ENCODE results near the gene BCL7C. TPM values are rescaled to one million over a fixed set of nuclear protein-coding genes. Genes with fewer than 3 reads are reported as not detected.

The BCL7C gene
- total RNA-seq, 1 experiment from 2014 or later, result 33.9 TPM

DNA sequence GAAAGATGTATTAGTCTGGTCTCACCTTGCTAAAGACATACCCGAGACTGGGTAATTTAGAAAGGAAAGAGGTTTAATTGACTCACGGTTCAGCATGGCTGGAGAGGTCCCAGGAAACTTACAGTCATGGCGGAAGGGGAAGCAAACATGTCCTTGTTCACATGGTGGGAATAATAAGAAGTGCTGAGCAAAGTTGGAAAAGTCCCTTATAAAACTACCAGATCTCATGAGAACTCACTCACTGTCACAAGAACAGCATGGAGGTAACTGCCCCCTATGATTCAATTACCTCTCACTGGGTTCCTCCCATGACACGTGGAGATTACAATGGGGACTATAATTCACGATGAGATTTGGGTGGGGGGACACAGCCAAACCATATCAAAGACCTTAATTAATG, 53.3 kb downstream of the BCL7C start:
- Mint-ChIP-seq H3K36me3 (ENCODE audit: insufficient read depth, unreplicated experiment) (no peaks in the 10 kb centered on the region), H3K9me3 (ENCODE audit: unreplicated experiment) (no peaks in the 10 kb centered on the region), H3K4me1 (ENCODE audit: insufficient read depth, unreplicated experiment) (no peaks in the 10 kb centered on the region), H3K27ac (ENCODE audit: low read depth, unreplicated experiment) (no peak overlapping the region), H3K4me3 (ENCODE audit: unreplicated experiment) (no peak overlapping the region), H3K27me3 (ENCODE audit: insufficient read depth, unreplicated experiment) (no peaks in the 10 kb centered on the region)
- intact Hi-C loops (cut with micrococcal nuclease), result no loop called here
- POLR2A ChIA-PET, result no interaction called here
- CTCF ChIA-PET, result interaction anchor here (0.7 kb wide), 1 partner anchor 28 kb away, joined by 4 read pairs; no protein-coding TSS in a partner anchor
- TF ChIP-seq, protein P1, sequence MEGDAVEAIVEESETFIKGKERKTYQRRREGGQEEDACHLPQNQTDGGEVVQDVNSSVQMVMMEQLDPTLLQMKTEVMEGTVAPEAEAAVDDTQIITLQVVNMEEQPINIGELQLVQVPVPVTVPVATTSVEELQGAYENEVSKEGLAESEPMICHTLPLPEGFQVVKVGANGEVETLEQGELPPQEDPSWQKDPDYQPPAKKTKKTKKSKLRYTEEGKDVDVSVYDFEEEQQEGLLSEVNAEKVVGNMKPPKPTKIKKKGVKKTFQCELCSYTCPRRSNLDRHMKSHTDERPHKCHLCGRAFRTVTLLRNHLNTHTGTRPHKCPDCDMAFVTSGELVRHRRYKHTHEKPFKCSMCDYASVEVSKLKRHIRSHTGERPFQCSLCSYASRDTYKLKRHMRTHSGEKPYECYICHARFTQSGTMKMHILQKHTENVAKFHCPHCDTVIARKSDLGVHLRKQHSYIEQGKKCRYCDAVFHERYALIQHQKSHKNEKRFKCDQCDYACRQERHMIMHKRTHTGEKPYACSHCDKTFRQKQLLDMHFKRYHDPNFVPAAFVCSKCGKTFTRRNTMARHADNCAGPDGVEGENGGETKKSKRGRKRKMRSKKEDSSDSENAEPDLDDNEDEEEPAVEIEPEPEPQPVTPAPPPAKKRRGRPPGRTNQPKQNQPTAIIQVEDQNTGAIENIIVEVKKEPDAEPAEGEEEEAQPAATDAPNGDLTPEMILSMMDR (IDR thresholded peaks at IDR 0.05; ENCODE audit: unreplicated experiment), result no peak
- DNase-seq (ENCODE audit: unreplicated experiment), result no peak
- no TSS peak for BruUV-seq (replicated peaks)

DNA sequence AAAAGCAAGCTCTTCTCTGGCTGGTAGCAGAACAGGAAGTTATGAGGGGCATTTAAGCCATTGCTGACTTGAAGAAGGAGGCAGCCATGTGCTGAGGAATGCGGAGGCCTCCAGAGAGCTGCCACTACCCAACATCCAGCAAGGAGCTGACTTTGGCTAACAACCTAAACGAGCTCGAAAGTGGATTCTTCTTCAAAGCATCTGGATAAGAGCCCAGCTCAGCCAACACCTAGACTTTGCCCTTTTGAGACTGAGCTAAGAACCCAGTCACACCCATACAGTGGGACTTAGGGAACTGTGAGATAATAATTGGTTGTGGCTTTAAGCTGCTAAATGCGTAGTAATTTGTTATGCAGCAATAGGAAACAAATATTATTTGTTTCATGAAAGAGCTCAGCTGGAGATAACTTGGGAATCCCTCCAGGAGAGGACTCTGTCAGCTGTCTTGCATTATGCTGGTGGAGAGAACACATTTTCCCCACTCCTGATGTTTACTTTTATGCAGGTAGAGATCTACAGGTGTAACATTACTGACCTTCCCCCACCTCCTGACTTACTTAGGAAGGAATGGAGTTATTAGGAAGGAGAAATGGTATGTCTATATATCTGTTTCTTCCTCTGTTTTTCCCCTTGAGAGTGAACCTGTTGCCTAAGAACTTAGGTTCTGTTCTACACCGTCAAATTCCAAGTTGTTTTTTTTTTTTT, 54.2 kb downstream of the BCL7C start:
- H3K4me3 Mint-ChIP-seq (ENCODE audit: unreplicated experiment), result no peak overlapping the region
- no peaks in the 10 kb centered on the region for H3K9me3 Mint-ChIP-seq (ENCODE audit: unreplicated experiment)
- intact Hi-C loops (cut with micrococcal nuclease), result no loop called here

DNA sequence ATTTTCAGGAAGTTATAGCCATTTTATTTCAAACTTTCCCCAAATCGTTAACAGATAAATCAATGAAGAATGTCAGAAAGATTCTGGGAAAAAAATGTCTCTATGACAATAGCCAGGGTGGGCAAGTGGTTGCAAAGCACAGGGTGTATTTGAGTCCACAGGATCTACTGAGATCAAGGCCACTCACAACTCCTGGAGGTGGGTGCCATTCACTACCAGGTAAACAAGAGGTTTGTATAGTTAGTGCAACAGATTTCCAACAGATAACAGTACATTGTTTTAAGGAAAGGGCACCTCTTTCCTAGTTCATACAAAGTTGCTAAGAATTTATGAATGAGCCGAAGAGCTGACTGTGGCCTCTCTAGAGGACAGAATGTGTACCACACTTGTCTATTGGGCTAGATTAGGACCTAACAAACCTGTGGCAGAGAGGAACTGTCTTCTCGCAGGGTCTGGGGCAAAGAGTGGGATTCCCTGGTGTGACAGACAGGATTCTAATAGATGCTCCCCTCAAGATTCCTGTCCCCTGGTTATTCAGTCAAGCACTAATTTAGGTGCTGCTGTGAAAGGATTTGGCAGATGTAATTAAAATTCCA, 54.9 kb downstream of the BCL7C start:
- TF ChIP-seq, protein P1 (IDR thresholded peaks at IDR 0.05; ENCODE audit: unreplicated experiment), result no peak
- no peaks in the 10 kb centered on the region for H3K36me3 Mint-ChIP-seq (ENCODE audit: insufficient read depth, unreplicated experiment)
- CTCF ChIA-PET, result interaction anchor here (0.7 to 1.6 kb wide), 6 partner anchors 17 to 1030 kb away, joined by 3 to 9 read pairs (median 4); no protein-coding TSS in a partner anchor
- H3K4me1 Mint-ChIP-seq (ENCODE audit: insufficient read depth, unreplicated experiment), result no peaks in the 10 kb centered on the region
- DNase-seq (ENCODE audit: unreplicated experiment), result no peak
- BruUV-seq (replicated peaks), result no TSS peak
- no peak overlapping the region for H3K27ac Mint-ChIP-seq (ENCODE audit: low read depth, unreplicated experiment)
- H3K27me3 Mint-ChIP-seq (ENCODE audit: insufficient read depth, unreplicated experiment), result no peaks in the 10 kb centered on the region
- no peak overlapping the region for H3K4me3 Mint-ChIP-seq (ENCODE audit: unreplicated experiment)
- intact Hi-C loops (cut with micrococcal nuclease), result no loop called here
- no peaks in the 10 kb centered on the region for H3K9me3 Mint-ChIP-seq (ENCODE audit: unreplicated experiment)
- POLR2A ChIA-PET, result interaction anchor here (0.6 to 1.0 kb wide), 3 partner anchors 58 to 76 kb away, joined by 3 to 4 read pairs (median 3); partner anchors contain the start of gene CTF1

More for the DNA sequence above, 54.2 kb downstream of the BCL7C start:
- H3K27ac Mint-ChIP-seq (ENCODE audit: low read depth, unreplicated experiment), result no peak overlapping the region
- DNase-seq (ENCODE audit: unreplicated experiment), result no peak
- ChIA-PET POLR2A (interaction anchor here (0.6 to 1.0 kb wide), 3 partner anchors 57 to 77 kb away, joined by 3 to 4 read pairs (median 3); partner anchors contain the start of gene CTF1), CTCF (interaction anchor here (0.7 to 1.6 kb wide), 8 partner anchors 17 to 1029 kb away, joined by 3 to 9 read pairs (median 4); no protein-coding TSS in a partner anchor)
- no peaks in the 10 kb centered on the region for H3K27me3 Mint-ChIP-seq (ENCODE audit: insufficient read depth, unreplicated experiment)
- BruUV-seq (replicated peaks), result no TSS peak
- H3K4me1 Mint-ChIP-seq (ENCODE audit: insufficient read depth, unreplicated experiment), result no peaks in the 10 kb centered on the region
- H3K36me3 Mint-ChIP-seq (ENCODE audit: insufficient read depth, unreplicated experiment), result no peaks in the 10 kb centered on the region
- TF ChIP-seq, protein P1 (IDR thresholded peaks at IDR 0.05; ENCODE audit: unreplicated experiment), result no peak

DNA sequence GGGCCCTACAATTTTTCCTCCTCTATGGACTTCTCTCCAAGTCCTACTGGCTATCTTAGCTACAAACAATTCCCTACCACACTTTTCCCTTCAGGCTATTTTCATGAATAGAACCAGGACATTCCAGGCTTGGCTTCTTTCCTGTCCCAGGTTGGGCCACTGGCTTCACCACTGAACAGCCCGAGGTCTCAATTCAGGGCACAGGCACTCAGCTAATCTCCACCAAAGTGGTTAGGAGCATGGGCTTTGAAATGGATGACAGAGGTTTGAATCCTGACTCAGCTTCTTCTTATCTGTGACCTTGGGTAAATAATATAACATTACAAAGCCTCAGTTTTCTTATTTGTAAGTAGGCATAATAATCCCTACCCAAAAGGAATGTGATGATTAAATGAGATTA, 56.0 kb downstream of the BCL7C start:
- POLR2A ChIA-PET, result interaction anchor here (0.6 to 2.0 kb wide), 3 partner anchors 32 to 875 kb away, joined by 3 to 7 read pairs (median 4); a partner anchor contains a TSS
- CTCF ChIA-PET, result interaction anchor here (0.5 to 1.1 kb wide), 6 partner anchors 17 to 185 kb away, joined by 3 to 6 read pairs (median 4); no protein-coding TSS in a partner anchor
- BruUV-seq (replicated peaks), result no TSS peak

More for the DNA sequence above, 56.0 kb downstream of the BCL7C start:
- Mint-ChIP-seq H3K4me3 (ENCODE audit: unreplicated experiment) (no peak overlapping the region), H3K27ac (ENCODE audit: low read depth, unreplicated experiment) (no peak overlapping the region), H3K36me3 (ENCODE audit: insufficient read depth, unreplicated experiment) (no peaks in the 10 kb centered on the region), H3K9me3 (ENCODE audit: unreplicated experiment) (no peaks in the 10 kb centered on the region), H3K27me3 (ENCODE audit: insufficient read depth, unreplicated experiment) (no peaks in the 10 kb centered on the region), H3K4me1 (ENCODE audit: insufficient read depth, unreplicated experiment) (no peaks in the 10 kb centered on the region)
- intact Hi-C loops (cut with micrococcal nuclease), result no loop called here
- TF ChIP-seq, protein P1 (IDR thresholded peaks at IDR 0.05; ENCODE audit: unreplicated experiment), result no peak
- DNase-seq (ENCODE audit: unreplicated experiment), result no peak

Measured in MCF 10A (cell line).